ENCODE measurements around the gene GGT6. TPM values are rescaled to one million over a fixed set of nuclear protein-coding genes. Genes with fewer than 3 reads are reported as not detected.
A peak's percentile ranks its signal among the peaks of the same experiment; 100 is the strongest.

Gene GGT6
- total RNA-seq, 1 experiment from 2014 or later: not detected

DNA sequence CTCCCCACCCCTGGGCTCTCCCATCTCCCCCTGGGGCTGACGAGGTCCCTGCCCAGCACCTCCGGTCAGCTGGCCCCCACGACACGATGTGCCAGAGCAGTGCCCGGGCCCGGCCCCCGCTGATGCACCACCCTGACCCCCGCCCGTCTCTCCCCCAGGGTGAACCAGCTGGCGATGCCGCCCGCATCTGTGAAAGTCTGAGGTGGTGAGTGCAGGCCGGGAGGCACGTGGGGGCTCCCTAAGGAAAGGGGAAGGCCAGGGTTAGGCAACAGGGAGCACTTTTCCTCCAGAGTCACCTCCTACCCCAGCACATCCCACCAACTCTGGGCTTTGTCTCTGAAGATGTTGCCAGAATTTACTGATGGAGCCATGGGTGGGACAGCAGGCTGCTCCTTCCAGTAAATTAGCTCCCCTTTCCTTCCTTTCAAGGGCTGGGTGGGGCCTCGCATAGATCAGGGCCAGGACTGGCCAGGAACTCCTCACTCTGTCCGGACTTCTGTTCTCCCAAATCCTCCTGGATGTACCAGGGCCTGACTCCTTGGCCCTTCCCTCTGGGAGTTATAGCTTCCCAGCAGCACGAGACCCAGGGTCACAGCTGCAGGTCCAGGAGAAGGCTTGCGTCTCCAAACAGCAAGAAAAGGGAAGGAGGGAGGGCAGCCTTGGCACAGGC is 23.5 kb downstream of the GGT6 start:
- in situ Hi-C loops (cut with HindIII; ENCODE audit: low pct_unique_long_range_greater_than_20kb, low sequenced_read_pairs): no loop called here
- no peak for DNase-seq (ENCODE audit: low read depth, low spot score)

DNA sequence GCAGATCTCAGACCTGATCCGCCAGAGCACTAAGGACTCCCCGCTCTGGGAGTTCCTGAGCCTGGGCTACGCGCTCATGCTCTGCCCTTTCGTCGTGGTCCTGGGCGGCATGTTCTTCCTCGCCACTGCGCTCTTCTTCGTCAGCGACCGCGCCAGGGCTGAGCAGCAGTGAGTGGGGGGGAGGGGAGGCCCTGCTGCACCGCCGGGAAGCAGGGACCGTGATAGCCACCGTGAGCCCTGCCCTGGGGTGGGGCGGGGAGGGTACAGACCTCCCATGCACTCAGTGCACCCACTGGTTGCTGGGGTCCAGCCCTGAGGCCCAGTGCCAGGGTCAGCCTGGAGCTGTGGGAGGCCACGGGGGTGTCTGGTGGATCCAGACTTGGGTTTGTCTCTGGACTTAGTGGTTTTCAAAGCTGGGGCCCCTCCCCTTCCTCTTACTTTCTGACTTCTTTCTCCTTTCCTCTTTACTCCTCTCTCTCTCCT is 24.1 kb downstream of the GGT6 start:
- DNase-seq (ENCODE audit: low read depth, low spot score): no peak
- in situ Hi-C loops (cut with HindIII; ENCODE audit: low pct_unique_long_range_greater_than_20kb, low sequenced_read_pairs): no loop called here

DNA sequence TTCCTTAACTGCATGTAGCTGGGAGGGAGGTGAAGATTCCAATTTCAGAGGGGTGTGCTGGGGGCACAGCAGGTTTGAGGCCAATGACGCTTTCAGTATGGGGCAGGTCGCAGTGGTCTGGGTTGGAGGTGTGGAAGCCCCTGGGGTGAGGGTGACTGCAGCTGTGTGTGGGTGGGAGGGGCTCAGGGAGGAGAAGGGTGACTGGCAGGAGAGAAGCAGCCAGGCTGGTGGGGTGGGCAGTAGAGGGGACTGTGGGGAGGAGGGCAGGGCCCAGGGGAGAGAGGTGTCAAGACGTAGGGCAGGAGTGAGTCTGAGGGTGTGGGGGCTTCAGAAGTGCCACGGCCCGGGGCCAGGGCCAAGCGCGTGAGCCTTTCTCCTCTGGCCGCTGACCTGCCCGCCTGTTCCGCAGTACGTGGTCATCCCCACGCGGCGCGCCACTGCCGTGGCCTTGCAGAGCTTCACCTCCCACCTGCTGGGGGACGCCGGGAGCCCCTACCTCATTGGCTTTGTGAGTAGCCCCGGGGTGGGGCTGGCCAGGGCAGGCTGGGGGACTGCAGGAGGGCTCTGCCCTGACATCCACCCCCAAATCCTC is 24.6 kb downstream of the GGT6 start:
- in situ Hi-C loops (cut with HindIII; ENCODE audit: low pct_unique_long_range_greater_than_20kb, low sequenced_read_pairs): no loop called here
- no peak for DNase-seq (ENCODE audit: low read depth, low spot score)

DNA sequence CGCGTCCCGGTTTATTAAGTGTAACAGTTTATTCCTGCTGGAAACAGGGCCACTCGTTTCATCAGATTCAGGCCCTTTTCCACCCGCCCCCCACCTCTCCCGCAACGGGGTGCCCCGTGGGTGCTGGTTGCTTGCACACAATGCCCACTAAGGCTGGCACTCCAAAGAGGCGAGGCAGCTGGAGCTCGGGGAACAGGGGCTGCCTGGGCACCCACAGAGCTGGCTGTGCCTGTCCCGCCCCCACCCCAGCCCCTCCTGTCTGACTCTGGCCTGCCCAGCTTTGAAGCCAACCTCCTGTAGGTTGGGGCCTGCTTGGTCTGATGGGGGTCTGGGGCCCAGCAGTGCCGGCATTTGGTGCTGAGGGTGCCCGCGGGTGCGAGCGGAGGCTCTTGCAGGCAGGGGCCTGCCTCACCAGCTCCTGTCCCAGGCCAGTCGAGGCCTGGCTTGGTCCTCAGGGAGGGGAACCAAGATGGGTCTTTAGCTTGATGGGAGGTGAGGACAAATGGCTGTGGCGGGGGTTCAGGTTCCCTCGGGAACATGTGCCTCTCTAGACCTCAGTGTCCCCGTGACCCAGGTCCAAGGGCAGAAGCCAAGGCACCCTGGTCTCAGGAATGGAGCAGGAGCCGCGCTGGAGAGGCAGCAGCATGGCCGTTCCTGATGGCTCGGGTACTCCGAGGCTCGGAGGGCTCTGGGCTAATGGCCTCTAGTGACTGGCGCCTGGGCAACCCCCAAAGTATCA is 25.3 kb downstream of the GGT6 start:
- in situ Hi-C loops (cut with HindIII; ENCODE audit: low pct_unique_long_range_greater_than_20kb, low sequenced_read_pairs): no loop called here
- no peak for DNase-seq (ENCODE audit: low read depth, low spot score)

DNA sequence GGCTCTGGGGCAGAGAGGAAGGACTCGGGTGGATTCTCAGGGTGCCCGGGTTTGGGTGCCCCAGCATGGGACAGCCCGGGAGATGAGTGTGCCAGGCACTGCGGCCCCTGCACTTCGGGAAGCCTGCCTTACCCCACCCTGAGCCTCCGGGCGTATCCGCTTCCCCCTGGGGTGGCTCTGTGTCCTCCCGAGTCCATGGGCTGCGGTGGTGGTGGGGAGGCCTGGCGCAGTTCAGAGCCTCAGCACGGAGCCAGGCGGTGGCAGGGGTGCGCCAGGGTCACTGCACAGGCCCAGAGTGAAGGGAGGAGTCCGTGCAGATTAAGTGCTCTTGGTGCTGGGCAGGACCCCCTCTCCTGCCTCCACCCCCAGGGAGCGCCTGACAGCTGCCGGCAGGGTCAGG is 25.9 kb downstream of the GGT6 start:
- in situ Hi-C loops (cut with HindIII; ENCODE audit: low pct_unique_long_range_greater_than_20kb, low sequenced_read_pairs): no loop called here

DNA sequence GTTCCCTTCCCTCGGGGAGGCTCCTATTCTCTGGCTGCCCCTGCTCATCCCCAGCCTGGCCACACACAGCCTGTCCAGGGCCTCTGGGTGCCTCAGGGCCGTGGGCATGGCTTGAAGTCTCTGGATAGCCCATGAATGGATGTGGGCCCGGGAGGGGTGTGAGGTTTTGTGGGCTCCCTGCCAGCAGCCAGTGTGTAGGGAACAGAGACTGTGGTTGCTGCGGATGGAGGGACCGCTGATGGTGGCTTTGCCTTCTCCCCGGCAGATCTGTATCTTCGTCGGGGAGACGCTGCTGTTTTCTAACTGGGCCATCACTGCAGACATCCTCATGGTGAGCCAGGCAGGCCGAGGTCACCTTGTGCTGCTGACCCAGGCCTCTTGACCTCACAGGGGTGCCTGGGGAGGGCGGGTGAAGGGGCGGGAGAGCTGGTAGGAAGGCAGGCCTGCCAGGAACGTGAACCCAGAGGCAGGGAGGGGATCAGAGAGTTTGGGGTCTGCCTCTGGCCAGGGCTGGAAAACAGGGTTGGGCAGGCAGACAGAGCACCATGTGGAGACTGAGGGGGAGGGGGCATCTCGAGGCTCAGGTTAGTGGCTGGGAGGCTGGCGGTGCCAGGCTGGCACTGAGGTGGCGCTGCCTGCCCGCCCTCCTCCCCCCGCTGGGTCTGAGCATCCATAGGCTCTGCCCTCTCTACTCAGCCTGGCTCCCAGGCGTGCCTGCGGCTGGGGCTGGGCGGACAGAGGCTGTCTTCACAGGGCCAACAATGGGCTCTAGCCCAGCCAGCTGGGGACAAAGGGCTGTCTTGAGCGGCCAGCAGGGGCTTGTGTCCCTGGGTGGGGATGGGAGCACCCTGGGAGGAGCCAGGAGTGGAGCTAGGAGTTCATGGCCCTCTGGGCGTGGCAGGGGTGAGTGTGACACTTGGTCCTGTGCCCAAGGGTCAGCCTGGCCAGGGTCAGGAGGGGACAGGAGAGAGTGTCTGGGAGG is 26.6 kb downstream of the GGT6 start:
- in situ Hi-C loops (cut with HindIII; ENCODE audit: low pct_unique_long_range_greater_than_20kb, low sequenced_read_pairs): no loop called here
- DNase-seq (ENCODE audit: low read depth, low spot score): peak; percentile 32

More for the DNA sequence above, 25.9 kb downstream of the GGT6 start:
- no peak for DNase-seq (ENCODE audit: low read depth, low spot score)

DNA sequence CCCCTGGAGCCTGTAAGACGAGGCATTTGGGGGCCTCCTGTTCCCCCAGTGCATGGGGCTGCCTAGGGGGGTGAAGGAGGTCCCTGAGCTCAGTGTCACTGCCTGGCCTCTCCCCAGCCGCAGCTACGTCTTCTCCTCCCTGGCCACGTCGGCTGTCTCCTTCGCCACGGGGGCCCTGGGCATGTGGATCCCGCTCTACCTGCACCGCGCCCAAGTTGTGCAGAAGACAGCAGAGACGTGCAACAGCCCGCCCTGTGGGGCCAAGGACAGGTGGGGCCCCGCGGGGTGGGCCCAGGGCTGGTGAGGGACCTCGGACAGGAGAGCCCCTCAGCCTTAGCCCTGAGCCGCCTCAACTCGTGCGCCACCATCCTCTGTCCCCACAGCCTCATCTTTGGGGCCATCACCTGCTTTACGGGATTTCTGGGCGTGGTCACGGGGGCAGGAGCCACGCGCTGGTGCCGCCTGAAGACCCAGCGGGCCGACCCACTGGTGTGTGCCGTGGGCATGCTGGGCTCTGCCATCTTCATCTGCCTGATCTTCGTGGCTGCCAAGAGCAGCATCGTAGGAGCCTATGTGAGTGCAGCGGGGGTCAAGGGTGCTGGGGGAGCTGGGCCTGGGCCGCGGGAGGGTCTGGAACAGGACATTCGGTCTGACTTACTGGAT is 27.4 kb downstream of the GGT6 start:
- no peak for DNase-seq (ENCODE audit: low read depth, low spot score)
- in situ Hi-C loops (cut with HindIII; ENCODE audit: low pct_unique_long_range_greater_than_20kb, low sequenced_read_pairs): no loop called here

DNA sequence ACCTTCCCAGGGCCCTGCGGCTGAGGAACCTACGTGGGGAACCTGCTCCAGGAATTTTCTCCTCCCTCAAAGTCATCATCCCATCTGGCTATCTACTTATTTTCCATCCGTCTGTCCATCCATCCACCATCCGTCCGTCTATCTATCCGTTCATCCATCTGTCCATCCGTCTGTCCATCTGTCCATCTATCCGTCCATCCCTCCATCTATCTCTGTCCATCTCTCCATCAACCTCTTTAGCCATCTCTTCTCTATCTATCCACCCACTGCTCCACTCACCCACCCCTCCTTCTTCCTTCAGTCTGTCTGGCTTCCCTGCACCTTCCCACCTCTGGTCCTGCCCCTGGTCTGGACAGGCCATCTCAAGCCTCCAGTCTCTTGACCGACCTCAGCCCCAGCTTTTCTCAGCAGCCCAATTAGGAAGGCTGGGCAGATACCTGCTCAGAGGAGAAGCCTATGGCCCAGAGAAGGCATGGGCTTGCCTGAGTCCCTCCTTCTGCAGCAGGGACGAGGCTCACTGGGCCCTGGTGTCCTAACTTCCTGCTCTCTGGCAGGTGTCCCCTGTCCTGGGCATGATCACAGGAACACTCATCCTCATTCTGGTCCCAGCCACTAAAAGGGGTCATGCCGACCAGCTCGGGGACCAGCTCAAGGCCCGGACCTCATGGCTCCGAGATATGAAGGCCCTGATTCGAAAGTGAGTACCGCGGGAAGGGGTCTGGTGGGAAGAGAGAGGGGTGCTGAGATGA is 28.2 kb downstream of the GGT6 start:
- no peak for DNase-seq (ENCODE audit: low read depth, low spot score)
- in situ Hi-C loops (cut with HindIII; ENCODE audit: low pct_unique_long_range_greater_than_20kb, low sequenced_read_pairs): no loop called here

DNA sequence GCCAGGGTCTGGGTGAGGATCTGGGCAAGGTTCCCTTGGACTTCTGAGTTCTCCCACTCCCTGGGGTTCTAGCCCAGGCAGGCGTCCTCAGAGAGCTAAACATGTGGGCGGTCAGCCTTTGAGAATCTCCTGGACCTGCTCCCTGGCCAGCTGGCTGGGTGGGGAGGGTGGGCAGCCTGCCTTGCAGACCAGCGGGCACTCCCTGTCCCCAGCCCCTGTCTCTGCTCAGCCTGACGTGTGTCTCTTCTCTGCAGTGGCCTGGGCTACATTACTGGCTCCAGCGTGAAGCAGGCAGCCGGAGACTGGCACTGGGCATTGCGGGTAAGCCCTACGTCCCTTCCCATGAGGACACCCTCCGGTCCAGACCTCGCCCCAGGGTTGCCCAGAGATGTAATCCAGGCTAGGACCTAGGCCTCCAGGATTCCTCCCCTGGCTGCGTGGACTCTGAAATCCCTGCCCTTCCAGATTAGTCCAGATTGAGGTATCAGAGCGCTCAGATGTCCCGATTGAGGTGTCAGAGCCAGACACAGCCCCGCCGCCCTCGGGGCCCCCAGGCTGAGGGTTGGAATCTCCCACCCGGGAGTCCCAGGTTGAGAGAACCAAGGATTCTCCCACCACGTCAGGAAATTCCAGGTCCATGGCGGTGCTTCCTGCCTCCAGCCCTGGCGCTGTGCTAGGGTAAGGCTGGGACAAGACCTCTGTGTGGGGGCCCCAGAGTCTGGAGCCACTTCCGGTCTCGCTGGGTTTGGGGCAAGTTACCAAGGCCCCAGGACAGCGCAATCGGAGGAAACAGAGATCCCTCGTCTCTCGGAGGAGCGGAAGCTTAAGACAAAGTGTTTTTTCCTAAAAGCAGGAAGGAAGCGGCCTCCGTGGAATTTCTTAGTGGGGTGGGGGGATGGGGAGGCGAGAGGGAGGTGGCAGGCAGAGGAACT is 29.3 kb downstream of the GGT6 start:
- in situ Hi-C loops (cut with HindIII; ENCODE audit: low pct_unique_long_range_greater_than_20kb, low sequenced_read_pairs): no loop called here
- no peak for DNase-seq (ENCODE audit: low read depth, low spot score)

DNA sequence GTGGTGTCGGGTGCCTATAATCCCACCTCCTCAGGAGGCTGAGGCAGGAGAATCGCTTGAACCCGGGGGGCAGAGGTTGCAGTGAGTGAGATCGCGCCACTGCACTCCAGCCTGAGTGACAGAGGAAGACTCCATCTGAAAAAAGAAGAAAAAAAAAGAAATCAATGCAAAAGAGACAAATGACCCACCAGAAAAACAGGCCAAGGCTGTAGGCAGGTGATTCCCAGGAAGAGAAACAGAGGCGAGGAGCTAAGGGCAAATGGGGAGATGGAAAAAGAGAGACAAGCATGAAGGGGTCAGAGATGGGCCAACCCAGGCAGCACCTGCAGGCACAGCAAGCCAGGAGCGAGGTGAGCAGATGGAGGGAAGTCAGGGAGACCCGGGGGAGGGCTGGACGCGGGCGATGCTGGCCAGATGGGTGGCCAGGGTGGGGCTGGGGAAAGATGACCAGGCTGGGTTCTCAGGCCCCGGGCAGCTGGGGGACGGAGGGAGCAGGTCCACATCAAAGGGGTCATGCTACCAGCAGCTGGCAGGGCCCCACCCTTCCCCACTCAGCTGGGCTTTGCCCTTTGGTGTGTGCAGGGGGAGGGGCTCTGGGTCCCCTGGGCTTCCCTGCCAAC is 30.7 kb downstream of the GGT6 start:
- in situ Hi-C loops (cut with HindIII; ENCODE audit: low pct_unique_long_range_greater_than_20kb, low sequenced_read_pairs): no loop called here
- DNase-seq (ENCODE audit: low read depth, low spot score): no peak

DNA sequence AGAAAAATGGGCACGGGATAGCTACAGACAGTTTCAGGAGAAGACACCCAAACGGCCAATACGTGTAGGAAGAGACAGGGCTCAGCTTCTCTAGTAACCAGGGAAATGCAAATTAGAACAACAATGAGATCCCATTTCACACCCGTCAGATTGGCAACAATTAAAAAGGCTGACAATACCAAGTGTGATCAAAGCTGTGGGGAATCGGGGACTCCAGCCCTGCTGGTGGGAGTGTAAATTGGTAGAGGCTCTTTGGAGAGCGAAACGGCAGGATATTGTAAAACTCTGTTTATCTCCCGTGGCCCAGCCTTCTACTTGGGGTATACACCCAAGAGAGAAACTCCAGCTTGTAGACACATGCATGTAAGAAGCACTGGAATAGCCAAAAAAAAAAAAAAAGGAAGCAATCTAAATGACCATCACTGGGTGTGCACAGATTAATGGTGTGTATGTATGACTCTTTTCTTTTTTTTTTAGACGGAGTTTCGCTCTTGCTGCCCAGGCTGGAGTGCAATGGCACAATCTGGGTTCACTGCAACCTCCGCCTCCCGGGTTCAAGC is 32.7 kb downstream of the GGT6 start:
- in situ Hi-C loops (cut with HindIII; ENCODE audit: low pct_unique_long_range_greater_than_20kb, low sequenced_read_pairs): no loop called here

DNA sequence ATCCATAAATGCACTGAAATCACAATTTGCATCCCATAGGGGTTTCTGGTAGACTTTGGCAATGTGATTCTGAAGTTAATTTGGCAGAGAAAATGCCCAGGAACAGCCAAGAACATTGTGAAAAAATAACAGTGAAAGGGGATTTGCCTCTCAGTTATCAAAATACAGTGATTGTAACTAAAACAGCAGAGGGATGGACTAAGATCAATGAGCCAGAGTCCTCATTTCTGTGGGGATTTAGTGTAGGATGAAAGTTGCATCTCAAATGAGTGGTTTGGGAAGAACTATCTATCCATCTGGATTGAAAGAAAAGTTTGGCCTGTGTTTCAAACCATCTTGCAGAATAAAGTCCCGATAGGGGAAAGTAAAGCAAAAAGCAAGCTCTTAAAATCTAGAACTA is 33.2 kb downstream of the GGT6 start:
- no peak for DNase-seq (ENCODE audit: low read depth, low spot score)
- in situ Hi-C loops (cut with HindIII; ENCODE audit: low pct_unique_long_range_greater_than_20kb, low sequenced_read_pairs): no loop called here

More for the DNA sequence above, 32.7 kb downstream of the GGT6 start:
- no peak for DNase-seq (ENCODE audit: low read depth, low spot score)

DNA sequence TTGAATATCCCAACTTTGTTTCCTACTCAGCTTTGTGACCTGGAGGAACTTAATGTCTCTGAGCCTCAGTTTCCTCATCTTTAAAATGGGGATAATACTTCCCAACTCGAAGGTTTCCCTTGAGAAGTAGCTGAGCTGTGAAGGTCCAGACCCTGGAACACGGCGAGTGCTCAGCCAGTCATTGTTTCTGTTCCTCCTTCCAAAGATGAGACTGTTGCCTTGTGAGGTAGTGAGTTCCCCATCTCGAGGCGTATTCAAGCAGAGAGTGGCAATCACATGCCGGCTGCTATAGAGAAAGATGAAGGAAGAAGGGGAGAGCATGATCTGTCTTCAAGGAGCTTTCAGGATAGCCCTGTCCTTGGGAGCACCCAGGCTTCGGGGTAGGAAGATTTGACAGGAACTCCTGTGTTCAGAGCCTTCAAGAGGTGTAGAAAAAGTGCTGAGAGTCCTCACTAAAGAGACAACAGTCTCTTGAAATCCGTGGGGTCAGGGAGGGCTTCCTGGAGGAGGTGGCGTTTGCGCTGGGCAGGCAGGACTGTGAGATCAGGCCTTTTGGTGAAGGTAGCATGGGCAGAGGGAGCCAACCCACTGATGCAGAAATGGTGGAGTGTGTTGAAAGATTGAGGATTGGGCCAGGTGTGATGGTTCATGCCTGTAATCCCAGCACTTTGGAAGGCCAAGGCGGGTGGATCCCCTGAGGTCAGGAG is 34.5 kb downstream of the GGT6 start:
- no peak for DNase-seq (ENCODE audit: low read depth, low spot score)
- in situ Hi-C loops (cut with HindIII; ENCODE audit: low pct_unique_long_range_greater_than_20kb, low sequenced_read_pairs): no loop called here

DNA sequence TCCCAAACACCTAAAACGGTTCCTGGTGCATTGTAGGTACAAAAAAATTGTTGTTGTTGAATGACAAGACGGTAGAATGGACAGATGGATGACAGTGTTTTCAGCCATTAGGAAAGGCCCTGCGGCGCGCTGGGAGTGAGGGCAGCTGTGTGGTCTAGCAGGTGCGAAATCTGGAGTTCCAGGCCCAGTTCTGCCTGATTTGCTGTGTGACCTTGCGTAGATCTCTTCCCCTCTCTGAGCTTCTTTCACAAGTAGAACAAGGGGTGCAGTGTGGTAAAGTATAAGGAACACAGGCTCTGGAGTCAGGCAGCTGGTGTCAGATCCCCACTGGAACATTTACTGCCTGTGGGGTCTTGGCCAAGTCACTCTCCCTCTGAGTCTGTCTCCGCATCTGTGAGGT is 36.4 kb downstream of the GGT6 start:
- DNase-seq (ENCODE audit: low read depth, low spot score): no peak
- in situ Hi-C loops (cut with HindIII; ENCODE audit: low pct_unique_long_range_greater_than_20kb, low sequenced_read_pairs): no loop called here
